ENCODE data around the gene SUSD5.

Gene SUSD5

DNA sequence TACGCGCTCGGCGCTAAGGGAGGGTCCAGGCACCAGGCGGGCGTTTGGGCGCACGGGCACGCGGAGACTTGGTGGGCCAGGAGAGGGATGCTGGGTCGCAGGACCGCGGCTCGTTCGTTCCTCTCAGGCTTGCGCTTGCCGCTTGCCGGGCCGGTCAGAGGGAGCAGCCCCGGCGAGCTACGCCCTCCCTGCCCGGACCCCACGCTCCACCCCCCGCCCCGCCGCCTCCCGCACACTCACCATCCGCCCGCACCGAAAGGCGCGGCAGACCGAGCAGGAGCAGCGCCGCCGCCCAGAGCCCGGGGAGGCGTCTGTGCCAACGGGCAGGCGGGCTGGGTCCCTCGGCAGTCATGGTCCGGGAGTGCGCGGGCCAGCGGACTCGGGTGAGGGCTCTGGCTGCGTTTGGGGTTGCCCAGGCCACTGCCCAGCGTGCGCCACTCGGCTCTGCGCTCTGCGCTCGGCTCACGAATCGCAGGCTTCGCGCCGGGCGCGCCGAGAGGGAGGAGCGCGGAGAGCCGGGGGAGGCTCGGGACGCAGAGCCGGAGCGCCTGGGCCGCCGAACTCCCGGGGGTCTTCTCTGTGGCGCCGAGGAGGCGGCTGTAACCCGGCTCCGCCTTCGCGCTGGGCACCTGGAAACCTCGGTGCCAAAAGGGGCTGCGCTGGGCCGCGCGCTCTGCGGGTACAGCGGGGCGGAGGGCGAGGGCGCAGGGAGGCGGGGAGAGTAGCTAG lies at the start of gene SUSD5:
TSS of gene SUSD5 (minus strand) at position 365 of the 729 bp plus-strand sequence. CDS start at position 352, 13 bp downstream.
- DNase-seq (ENCODE audit: low read depth): no peak

DNA sequence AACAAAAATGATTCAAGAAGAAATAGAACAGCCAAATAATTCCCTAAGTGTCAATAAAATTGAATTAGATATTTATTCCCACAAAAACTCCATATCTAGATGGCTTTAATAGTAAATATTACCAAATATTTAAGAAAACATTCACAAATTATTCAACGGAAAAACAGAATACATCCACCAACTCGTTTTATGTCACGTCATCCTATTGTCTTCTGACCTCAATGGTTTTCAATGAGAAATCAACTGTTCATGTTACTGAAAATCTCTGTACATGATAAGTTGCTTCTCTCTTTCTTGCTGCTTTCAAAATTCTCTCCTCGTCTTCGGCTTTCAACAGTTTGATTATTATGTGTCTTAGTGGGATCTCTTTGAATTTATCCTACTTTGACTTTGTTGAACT lies 41.5 kb upstream of the SUSD5 start:
- no peak for DNase-seq (ENCODE audit: low read depth)

DNA sequence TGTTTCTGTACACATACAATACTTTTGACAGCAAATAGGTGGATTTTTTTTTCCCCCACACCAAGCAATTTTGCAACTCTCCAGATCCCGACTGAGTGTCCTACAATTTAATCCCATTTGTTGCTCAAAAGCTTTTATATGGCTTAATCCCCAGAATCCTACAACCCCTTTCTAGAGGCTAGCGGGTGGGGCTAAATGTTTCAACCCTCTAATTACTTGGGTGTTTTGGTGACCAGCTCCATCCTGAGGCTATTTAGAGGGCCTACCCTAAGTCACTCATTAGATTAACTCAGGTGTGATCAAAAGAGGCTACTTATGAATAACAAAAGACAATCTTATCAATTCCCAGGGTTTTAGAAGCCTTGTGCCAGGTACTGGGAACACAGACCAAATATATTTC lies 37.6 kb upstream of the SUSD5 start:
- no peak for DNase-seq (ENCODE audit: low read depth)

DNA sequence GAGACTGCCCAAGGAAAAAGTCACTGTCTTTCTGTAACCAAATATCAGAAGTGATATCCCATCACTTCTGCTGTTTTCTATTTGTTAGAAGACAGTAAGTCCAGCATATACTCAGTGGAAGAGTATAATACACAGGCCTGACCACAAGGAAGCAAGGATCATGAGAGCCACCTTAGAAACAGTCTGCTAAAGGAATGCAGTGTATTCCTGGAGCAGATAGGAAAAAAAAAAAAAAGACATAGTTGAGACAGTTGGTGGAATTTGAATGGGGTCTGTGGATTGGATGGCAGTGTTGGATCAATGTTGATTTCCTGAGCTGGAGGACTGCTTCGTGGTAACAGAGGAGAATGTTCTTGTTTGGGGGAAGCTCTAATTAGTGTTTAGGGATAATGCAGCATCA lies 32.1 kb upstream of the SUSD5 start:
- DNase-seq (ENCODE audit: low read depth): no peak

DNA sequence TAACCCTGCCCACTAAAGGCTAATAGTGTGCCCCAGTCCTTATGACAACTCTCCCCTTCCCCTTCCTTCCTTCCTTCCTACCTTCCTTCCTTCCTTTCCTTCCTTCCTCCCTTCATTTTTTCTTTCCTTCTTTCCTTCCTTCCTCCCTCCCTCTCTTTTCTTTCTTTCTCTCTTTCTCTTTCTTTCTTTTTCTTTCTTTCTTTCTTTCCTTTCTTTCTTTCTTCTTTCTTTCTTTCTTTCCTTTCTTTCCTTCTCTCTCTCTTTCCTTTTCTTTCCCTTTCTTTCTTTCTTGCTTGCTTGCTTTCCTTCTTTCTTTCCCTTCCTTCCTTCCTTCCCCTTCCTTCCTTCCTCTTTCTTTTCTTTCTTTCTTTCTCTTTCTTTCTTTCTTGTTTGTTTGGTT lies 28.2 kb upstream of the SUSD5 start:
- no peak for DNase-seq (ENCODE audit: low read depth)

DNA sequence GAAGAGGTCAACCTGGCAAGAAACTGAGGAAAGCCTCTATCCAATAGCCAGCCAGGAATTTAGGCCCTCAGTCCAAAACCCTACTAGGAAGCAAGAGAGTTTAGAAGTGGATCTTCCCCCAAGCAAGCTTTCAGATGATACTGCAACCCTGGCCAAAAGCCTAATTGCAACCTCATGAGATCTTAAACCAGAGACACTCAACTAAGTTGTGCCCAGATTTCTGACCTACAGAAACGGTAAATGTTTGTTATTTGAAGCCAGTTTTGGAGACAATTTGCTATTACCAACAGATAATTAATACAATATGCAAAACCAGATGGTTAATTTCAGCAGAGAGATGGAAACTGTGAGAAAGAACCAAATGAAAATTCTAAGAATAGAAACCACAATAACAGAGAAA lies 21.7 kb upstream of the SUSD5 start:
- DNase-seq (ENCODE audit: low read depth): no peak

DNA sequence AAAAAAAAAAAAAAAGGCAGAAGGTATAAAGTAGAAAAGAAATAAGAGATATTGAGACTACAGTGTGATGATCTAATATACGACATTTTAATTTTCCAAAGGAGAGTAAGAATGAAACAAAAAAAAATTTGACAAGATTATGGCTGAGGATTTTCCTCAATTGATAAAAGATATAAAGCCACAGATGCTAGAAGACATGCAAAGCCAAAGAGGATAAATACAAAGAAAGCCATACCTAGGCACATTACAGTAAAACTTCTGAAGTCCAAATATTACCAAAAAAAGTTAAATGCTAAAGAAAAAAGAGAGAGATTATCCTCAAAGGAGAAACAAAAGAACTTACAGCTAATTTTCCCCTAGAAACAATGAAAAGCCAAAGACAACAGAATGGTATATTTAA lies 20.3 kb upstream of the SUSD5 start:
- no peak for DNase-seq (ENCODE audit: low read depth)

DNA sequence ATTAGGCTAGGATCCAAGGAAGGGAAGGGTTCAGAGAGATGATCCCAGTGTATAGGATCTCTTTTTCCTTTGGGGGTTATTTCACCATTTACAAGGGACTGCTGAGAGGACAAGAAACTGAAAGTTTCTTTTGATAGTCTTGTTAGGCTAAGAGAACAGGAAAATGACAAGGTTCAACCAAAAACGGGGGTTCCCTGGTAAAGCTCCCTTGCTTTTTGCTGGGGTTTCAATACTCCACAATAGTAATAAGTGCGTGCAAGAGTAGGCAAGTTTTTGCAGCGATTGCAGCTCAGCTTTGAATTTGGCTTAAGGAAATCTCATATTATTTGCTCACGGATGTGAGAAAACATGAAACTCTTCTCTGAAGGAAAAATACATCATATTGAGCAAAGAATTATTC lies 18.8 kb upstream of the SUSD5 start:
- DNase-seq (ENCODE audit: low read depth): no peak

DNA sequence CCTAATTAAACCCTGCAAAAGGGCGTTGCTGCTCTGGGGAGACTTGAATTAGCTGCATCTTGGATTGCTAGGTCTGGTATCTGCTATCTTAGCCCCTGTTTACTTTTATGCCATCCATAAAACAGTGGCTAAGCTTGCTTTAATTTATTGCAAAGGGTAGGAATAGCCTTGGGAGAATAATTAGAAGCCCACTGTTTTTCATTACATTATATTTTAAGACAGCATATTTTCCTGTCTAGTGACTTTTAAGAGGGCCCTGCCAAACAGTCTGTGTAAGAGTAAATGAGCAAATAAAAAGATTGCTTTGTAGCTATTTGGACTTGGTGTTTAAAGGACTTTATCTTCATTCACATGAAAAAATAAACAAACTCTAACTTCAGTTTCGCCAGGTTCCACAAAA lies 17.4 kb upstream of the SUSD5 start:
- no peak for DNase-seq (ENCODE audit: low read depth)

DNA sequence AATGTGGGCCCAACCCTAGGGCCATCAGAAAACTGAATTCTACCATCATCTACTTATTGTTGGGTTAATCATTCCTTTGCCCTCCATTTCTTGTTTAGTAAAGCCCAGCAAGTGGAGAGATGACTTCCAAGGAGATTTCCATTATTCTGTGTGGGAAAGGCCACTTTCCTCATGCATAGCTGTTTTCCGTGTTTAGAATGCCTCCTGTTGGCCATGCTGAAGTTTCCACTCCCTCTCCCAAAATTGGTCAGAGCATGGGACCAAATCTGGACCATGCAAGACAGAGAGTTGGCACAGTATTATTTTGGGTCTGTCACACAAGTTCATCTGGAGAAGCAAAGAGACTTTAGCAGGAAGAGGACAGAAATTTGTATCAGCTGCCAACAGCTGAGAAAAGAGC lies 15.3 kb upstream of the SUSD5 start:
- DNase-seq (ENCODE audit: low read depth): no peak

DNA sequence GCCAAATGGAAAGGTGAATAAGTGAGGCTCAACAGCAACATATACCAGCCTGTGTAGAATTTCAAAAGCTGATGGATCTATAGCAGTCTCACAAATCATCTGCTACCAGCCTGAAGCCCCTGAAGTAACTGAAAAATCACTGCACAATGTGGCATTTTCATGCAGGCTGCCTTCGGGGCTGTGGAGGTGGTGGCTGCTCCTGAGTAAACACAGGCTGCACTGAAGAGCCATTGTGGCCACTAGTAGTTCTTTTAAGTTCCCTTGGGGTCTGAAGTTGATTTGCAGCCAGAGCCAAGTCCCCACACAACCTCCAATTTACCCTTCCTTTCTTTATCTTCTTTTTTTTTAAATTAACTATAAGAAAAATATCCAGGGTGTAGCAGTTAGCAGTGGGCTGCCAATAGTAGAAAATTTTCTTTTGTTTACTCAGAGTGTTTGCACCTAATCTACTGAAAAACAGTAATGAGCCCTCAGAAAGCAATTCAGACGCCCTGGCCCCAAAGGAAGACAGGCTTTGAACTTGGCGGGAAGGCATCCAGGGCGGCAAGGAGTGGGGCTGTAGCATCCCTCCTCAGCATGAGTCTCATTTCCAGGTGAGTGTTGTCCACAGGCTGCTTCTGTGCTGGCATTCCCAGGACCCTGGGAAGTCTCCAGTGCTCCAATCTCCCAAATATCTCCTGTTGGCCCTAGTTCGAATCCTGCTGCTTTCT lies 13.3 kb upstream of the SUSD5 start:
- no peak for DNase-seq (ENCODE audit: low read depth)

DNA sequence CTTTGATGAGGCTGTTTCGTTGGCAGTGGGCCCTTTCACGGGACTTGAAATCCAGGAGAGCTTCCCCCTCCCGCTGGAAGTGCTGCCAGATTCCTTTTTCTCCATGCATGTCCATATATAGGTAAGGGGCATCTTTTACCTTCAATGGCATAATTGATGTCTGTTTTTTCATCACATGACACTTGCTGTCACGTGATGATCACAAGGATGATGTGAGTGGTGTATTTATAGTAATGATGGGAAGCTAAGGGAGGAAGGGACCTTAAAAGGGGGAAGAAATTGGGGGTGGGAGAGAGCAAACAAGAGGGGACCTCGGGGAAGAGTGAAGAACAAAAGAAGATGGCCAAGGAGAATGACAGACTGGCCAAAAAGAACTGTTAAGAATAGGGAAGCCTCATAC lies 11.3 kb upstream of the SUSD5 start:
- no peak for DNase-seq (ENCODE audit: low read depth)

DNA sequence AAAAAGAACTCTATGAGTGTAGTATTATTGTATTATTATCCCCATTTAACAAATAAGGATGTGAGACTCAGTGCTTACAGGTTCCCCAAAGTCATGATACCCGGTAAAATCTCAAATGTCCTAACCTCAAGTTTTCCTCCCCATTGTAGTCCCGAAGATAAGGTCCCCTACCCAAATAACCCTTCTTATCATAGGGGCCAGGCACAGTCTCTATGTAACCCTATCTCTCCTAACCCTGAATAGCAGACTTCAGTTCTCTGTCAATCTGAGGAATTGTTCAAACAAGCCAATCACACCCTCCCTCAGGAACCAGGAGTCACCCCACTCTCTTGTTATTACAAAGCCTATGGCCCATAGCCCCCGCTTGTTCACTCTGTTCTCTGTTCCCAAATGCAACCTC lies 10.5 kb upstream of the SUSD5 start:
- DNase-seq (ENCODE audit: low read depth): no peak

DNA sequence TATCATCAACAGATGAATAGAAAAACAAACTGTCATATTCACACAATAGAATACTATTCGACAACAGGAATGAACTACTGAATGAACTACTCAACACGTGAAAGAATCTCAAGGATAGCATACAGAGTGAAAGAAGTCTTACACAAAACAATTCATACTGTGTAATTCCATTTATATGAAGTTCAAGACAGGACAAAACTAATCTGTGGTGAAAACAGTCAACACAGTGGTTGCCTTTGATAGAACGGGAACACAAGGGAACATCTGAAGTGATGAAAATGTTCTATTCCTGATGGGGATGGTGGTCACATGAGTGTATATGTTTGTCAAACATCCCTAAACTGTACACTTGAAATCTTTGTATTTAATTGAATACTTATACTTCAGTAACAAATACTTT lies 2.6 kb upstream of the SUSD5 start:
- DNase-seq (ENCODE audit: low read depth): no peak

DNA sequence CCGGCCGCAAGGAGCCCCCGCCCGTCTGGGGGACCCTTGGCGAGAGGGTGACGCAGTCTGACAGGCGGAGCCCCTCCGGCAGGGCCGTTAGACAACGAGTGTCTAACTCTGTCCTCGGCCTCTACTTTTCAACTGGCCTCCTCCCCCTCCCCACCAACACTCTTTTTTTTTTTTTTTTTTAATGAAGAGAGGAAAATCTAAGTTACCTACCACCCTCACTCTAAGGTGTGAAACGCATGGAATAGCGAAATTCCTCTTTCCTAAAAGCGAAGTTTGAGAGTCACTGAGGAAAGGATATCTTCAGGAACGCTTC lies 521 bp upstream of the SUSD5 start:
- no peak for DNase-seq (ENCODE audit: low read depth)

DNA sequence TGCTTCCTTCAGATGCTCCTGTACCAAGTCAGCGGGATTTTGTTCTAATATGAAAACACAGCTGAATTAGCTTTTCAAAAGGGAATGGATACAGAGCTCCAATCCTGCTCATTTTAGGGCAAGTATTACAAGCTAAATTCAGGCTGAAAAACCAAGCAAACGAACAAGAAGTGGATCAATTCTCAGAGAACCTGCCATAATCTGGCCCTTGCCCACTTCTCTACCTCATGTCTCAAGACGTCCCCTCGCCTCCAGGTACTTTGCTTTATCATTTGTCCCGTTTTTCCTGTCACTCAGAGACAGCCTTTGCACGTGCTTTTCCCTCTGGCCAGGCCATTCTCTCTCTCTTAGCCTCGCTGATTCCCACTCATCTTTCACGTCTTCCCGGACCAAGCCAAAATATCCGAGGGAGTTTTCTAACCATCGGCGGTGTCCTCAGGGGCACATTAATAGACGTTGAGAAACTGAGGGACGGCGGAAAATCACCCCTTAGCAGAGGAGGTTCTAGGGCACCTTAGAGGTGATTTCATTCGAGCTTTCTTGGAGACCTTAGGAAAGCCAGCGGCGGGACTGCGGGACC lies 654 bp downstream of the SUSD5 start:
- DNase-seq (ENCODE audit: low read depth): no peak

DNA sequence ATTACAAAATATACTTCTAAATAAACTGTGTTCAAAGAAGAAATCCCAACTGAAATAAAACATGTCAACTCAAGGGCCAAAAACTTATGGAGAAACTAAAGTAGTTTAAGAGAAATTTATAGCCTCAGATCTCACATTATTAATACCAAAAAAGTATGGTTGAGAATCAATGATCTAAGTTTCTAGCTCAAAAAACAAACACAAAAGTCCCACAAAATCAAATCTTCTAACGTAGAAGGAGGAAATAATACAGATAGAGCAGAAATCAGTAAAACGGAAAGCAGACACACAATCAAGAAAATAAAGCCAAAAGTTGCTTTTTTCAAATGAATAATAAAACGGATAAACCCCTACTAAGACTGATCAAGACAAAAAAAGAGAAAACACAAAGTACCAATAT lies 2.9 kb downstream of the SUSD5 start:
- DNase-seq (ENCODE audit: low read depth): no peak

DNA sequence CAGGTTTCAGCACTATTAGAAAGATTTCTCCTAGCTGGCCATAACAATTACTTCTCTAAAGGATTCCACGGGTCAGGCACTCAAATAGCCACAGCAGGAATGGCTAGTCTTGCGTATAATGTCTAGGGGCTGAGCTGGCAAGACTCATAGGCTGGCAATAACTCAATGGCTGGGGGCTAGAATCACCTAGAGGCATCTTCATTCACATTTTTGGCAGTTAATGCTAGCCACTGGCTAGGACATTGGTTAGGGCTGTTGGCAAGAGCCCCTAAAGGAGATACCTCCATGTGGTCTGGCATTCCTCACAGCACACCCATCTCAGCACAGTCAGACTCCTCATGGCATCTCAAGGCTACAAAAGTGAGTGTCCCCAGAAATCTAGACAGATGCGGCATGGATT lies 6.2 kb downstream of the SUSD5 start:
- DNase-seq (ENCODE audit: low read depth): no peak

DNA sequence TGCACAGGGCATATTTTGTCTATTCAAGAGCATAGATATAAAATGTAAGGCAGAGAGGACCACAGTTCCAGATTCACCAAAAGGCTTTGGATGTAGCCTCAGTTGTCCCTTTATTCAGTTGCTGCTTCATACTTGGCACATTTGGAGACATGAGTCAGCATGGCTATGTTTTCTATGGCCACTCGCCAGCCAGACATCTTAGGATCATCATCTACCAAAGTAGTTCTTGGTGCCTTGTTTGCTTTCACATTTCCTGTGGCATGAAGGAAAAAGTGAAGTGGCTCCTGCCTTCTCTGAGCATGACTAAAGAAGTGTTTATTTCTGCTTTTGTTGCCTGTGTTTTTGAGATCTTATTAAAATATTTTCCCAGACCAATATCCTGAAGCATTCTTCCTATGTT lies 7.2 kb downstream of the SUSD5 start:
- DNase-seq (ENCODE audit: low read depth): no peak

DNA sequence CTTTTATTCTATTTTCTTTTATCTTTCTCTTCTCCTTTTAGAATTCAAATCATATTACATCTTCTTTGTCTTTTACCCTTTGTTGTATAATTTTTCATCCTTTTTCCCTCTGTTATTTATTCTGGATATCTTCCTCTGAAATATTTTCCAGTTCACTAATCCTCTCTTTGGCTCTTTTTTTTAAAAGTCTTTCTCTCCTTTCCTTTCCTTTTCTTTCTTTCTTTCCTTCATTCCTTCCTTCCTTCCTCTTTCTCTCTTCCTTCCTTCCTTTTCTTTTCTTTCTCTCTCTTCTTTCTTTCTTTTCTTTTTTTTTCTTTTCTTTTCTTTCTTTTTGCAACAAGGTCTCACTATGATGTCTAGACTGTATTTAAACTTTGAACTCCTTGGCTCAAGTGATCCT lies 9.3 kb downstream of the SUSD5 start:
- DNase-seq (ENCODE audit: low read depth): no peak

DNA sequence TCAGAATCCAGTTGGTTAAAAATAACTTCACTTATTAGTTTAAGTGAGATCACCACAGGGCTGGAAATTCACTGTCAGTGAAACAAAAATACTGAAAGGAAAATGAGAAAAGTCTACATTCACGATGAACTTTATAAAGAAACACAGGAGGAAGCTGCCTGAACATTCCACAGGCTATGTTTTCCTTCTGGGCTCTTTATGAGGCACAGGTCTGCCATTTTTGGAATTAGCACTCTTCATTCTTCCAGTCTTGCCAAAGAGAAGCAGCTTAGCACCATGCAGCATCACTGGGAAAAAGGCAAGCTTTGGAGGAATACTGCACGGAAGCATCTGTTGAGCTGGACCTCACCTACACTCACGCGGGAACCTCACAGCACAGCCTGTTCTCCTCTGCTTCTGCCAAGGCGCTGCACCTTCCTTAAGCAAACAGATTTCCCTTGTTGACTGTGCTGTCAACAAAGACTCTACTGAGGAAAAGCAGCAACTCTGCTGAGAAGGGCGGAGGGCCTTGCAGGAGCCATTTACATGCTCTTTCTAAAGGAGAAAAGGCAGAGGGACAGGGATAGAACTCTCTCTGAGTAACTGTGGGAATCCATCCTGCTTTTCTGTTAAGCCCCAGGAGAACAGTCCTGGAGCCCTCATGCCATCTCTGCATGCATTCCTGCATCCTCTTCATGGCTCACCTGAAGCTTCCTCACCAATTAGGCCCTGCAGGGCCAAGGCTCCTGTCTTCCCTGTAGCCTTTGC lies 15.7 kb downstream of the SUSD5 start:
- no peak for DNase-seq (ENCODE audit: low read depth)

DNA sequence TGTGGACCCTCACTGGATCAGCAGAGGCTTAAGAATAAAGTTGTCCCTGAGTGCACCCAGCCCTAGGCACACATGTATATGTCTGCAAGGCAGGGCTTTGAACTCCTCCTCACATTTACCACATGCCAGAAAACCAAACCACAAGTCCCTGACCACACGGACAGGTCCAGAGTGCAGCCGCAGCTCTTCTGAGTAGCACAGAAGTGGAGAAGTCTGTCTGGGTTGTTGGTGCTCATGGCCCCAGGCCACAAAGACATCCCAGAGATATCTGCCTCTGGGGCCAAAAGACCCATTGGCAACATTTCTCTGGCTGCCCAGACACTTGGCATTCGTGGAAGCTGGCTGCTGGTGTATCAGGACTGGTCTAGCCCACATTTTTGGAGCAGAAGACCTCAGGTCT lies 17.4 kb downstream of the SUSD5 start:
- DNase-seq (ENCODE audit: low read depth): no peak

DNA sequence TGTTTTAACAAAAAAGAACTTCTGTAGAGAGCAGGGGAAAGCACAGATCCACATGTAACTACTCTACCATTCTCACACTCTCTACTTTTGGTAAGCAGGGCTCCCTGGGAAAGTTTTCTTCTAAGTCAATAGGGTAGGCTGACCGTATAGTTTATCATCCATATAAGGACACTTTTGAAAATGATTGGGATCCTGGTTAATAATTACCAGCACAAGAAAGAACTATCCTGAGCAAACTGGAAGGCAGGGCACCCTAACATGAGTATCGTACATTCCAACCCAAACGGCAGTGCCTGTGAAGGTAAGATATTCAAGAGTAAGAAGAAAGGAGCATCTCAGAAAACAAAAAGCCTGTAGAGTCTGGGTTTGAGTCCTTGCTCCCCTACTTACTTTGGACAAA lies 22.1 kb downstream of the SUSD5 start:
- DNase-seq (ENCODE audit: low read depth): no peak

Data from stimulated activated CD8-positive, alpha-beta memory T cell treated with anti-CD3 and anti-CD28 coated beads, Interleukin-15, amount 100 ng/mL, for 1 hour (primary cell).